ENCODE data around the gene AGK. TPM values are rescaled to one million over a fixed set of nuclear protein-coding genes. Genes with fewer than 3 reads are reported as not detected.

Gene AGK
- total and polyA plus RNA-seq, 2 of the 8 experiments (the other 6 are each of a cell fraction or from before 2014, with no cell fraction given): 25.8 to 34.0 TPM

DNA sequence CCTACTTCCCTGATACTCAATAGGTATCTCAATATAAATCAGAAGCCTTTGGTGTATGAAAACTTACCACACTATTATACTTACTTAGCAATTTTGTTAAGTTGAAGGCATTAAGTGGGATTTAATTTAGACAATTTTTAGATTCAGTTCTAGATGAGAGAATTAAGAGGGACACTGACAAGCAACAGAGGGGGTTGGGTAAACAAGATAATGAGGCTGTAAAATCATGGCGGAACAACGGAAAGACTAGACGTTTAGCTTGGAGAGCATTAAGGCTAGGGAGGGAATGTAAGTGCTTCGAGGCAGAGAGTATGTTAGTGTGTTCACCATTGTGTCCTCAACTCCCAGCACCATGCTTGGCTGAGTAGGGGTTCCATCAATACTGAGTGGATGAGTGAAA, 79.4 kb downstream of the AGK start:
- FAIRE-seq: no peak
- TF ChIP-seq KDM5A (IDR thresholded peaks at IDR 0.05; ENCODE audit: low read length): no peak
- TF ChIP-seq TCF12 (IDR thresholded peaks at IDR 0.05; ENCODE audit: low read depth, low read length): no peak
- no peak for TF ChIP-seq RXRA (IDR thresholded peaks at IDR 0.05; ENCODE audit: insufficient read depth, low read depth, low read length)
- no peak for TF ChIP-seq SAP30 (IDR thresholded peaks at IDR 0.05; ENCODE audit: insufficient read depth, insufficient replicate concordance, low read length)

More for the DNA sequence above, 79.4 kb downstream of the AGK start:
- Histone ChIP-seq H3K56ac (replicated peaks; ENCODE audit: insufficient read length, low read depth, low read length) (no peak overlapping the region), H3K27ac (ENCODE audit: low read depth, low read length) (no peak overlapping the region), H2BK15ac (ENCODE audit: low read length) (no peak overlapping the region), H4K91ac (replicated peaks; ENCODE audit: insufficient read length, low read length) (no peak overlapping the region), H3K79me1 (ENCODE audit: low read depth, low read length) (no peaks in the 10 kb centered on the region), H3K79me2 (ENCODE audit: control insufficient read depth in 1 of 2, insufficient read depth in 2 of 2, low read length in 2 of 2) (no peaks in the 10 kb centered on the region), H2BK5ac (ENCODE audit: low read depth, low read length) (no peak overlapping the region), H3K4me3 (ENCODE audit: extremely low read depth in 1 of 4, insufficient read depth in 2 of 4, low read depth in 3 of 4, low read length in 4 of 4) (no peak overlapping the region), H3K18ac (ENCODE audit: extremely low read depth, low read length) (no peak overlapping the region), H4K20me1 (replicated peaks in 1 of 2; ENCODE audit: control insufficient read depth in 1 of 2, insufficient read depth in 2 of 2, low read length in 2 of 2) (no peaks in the 10 kb centered on the region), H4K8ac (ENCODE audit: extremely low read depth, insufficient read depth, low read length) (no peak overlapping the region), H3K9ac (replicated peaks in 1 of 4; ENCODE audit: extremely low read depth in 1 of 4, low read depth in 3 of 4, low read length in 3 of 4) (no peak overlapping the region), H3K36me3 (ENCODE audit: control insufficient read depth in 2 of 4, insufficient read depth in 4 of 4, low read length in 3 of 4) (peaks cover 0 to 5% (median 2%) of the 10 kb centered on the region in 4 experiments; a peak in 2 of 8 replicates), H2BK20ac (ENCODE audit: low read length) (no peak overlapping the region), H3K23ac (ENCODE audit: insufficient read length) (no peak overlapping the region), H3K9me3 (ENCODE audit: insufficient read depth in 2 of 2, low read depth in 1 of 2, low read length in 1 of 2) (no peaks in the 10 kb centered on the region), H3K4me1 (replicated peaks in 1 of 4; ENCODE audit: control insufficient read depth in 3 of 4, insufficient read depth in 4 of 4, low read length in 3 of 4) (no peaks in the 10 kb centered on the region), H2BK12ac (ENCODE audit: low read depth, low read length) (no peak overlapping the region), H3K27me3 (replicated peaks in 1 of 4; ENCODE audit: control insufficient read depth in 3 of 4, extremely low read depth in 1 of 4, insufficient read depth in 3 of 4, low read length in 3 of 4) (no peaks in the 10 kb centered on the region), H3K4ac (replicated peaks; ENCODE audit: insufficient read length, low read depth, low read length) (no peak overlapping the region), H2AK5ac (ENCODE audit: low read depth, low read length) (no peak overlapping the region), H2AFZ (ENCODE audit: low read length) (no peak overlapping the region), H3K23me2 (ENCODE audit: low read depth, low read length) (no peaks in the 10 kb centered on the region), H3K4me2 (ENCODE audit: insufficient read depth in 1 of 2, low read depth in 2 of 2, low read length in 2 of 2) (no peak overlapping the region), H3K14ac (ENCODE audit: insufficient read length) (no peak overlapping the region), H2BK120ac (replicated peaks; ENCODE audit: low read depth, low read length) (no peak overlapping the region), H4K5ac (ENCODE audit: insufficient read length, low read depth, low read length) (no peak overlapping the region)
- 92% methylated on average over 4 of the region's 4 CpGs; no CpG with 5 or more reads in 1 of the 2 experiments for WGBS, 2 experiments (ENCODE audit: extremely low coverage in 1 of 2, insufficient coverage in 1 of 2, insufficient read length in 1 of 2, insufficient replicate concordance in 2 of 2, low coverage in 1 of 2, low lambda C conversion rate in 2 of 2, missing lambda C conversion rate in 1 of 2)
- POLR2A ChIA-PET (ENCODE audit: partially characterized antibody): interaction anchor here (0.5 to 0.9 kb wide), 2 partner anchors 11 to 778 kb away, joined by 4 read pairs; no protein-coding TSS in a partner anchor
- no peak for DNase-seq (ENCODE audit: low read depth in 1 of 2, low spot score in 2 of 2)
- CTCF ChIA-PET (ENCODE audit: partially characterized antibody): interaction anchor here (0.9 to 1.6 kb wide), 3 partner anchors 10 to 97 kb away, joined by 3 to 4 read pairs (median 4); no protein-coding TSS in a partner anchor
